ENCODE data around the gene STAT4.
A peak's percentile ranks its signal among the peaks of the same experiment; 100 is the strongest.
"Not testable (repeated sequence)": the region's sequence is repeated elsewhere in the genome, so short reads cannot be mapped to it uniquely, and the experiment has no call there.

STAT4 gene

GRCh38 chr2:191013932-191014652 lies 136.7 kb downstream of the STAT4 start, which contains the start of gene STAT1:
STAT1 (minus strand) TSS chr2:191014171; CDS start chr2:191010003, 4,168 bp downstream.
- DNase-seq = peak; percentile 95

GRCh38 chr2:191013682-191013931 lies 137.2 kb downstream of the STAT4 start:
- no peak for DNase-seq

DNA sequence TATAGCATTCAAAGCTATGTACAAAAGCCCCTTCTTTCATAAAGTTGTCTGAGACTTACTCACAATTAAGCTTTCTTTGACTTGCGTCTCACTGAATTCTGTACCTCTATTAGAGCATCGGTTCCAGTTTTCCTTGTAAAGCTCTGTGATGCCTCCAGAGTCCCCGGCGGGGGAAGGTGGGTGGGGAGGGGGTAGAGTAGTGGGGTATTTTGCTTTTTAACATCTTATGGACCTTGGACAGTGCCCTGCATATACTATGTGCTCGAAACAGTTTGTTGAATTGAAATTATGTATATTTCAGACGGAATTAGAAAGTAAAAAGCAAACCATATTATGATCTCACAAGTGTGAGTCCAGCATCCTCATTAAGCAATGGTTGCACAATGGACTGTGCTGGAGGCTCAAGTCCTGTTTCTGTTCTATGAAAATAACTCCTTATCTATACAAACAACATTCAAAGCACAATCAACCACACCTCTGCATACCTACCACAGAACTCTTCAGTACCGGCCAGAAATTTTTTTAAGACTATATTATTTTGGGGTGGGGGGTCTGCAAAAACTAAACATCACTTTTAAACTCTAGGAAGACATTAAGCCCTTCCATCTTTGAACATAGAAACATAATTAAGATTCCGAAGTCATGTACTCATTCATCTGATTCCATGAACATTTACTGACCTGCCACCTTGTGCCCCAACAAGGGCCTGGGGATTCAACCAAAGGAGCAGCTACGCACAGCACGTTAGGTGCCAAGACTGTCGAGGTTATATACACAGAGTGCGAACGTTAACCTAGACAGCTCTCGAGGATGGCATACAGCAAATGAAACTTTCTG lies 137.7 kb downstream of the STAT4 start:
- no peak for DNase-seq

DNA sequence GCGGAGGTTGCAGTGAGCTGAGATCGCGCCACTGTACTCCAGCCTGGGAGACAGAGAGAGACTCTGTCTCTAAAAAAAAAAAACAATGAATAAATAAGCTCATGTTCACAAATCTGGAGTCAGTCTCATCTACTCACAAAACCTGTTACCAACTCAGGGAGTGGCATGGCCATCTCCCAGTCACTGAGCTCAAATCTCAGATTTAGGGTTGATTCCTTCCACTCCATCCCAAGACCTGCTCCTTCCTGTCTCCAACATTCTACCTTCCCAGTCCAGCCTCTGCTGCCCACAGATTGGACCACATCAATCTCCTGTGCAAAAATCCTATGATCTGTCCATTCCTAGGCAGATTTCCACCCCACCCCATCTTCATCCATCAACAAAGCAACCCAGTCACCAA lies 138.4 kb downstream of the STAT4 start:
- DNase-seq = no peak

GRCh38 chr2:191010887-191011885 lies 139.6 kb downstream of the STAT4 start:
- DNase-seq = no peak

GRCh38 chr2:191009541-191010374 lies 141.0 kb downstream of the STAT4 start:
- peak; percentile 46 for DNase-seq

DNA sequence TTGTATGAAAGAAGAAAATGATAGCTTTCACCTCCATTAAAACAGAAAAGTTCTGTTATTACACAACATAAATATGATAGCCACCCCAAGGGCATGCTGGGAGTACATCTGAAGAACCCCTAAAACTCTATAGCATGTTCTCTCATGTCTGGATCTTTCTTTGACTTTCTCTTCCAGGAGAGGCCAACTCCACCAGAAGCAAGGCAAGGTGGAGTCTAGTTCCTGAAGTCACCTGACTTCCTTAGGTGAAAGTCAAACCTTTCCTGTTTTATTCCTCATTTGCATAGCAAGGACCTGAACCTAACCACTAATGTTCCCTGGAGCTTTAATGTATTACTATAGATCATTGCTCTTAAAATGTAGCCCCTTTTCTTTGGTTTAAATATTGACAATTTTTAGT lies 142.5 kb downstream of the STAT4 start:
- no peak for DNase-seq

DNA sequence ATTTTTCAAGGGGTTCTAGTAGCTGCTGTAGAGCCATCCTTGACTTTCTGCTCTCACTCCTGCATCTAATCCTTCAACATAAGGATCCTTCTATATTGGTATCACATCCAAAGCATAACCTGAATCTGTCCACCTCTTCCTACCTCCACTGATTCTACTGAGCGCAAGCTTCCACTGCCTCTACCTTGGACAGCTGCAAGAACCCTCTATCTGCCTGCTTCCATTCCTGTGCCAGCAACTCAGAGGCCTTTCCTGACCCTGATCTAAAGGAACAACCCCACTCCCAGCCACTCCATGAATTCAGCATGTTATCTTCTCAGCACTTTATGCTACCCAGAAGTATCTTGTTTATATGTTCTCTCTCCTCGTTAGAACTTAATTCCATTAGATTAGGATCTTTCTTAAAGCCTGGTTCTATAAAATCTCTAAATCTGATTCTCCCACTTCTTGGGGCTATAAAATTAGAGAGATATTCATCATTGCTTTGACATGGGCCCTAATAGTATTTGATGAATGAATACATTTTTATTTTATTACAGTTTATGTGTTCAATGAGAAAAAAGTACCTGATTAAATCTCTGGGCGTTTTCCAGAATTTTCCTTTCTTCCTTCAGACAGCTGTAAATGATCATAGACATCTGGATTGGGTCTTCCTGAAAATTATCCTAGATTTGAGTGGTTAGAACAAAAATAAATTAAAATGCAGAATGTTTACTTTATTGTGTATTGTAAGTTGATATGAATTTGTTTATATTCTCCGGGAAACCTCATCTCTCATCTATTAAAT lies 143.6 kb downstream of the STAT4 start:
- DNase-seq = no peak

- DNase-seq = no peak
Measured at GRCh38 chr2:191006297-191006696, 144.5 kb downstream of the STAT4 start.

- no peak for DNase-seq
Measured at GRCh38 chr2:191003405-191004309, 147.1 kb downstream of the STAT4 start.

- no peak for DNase-seq
Measured at GRCh38 chr2:191001624-191002023, 149.2 kb downstream of the STAT4 start.

DNA sequence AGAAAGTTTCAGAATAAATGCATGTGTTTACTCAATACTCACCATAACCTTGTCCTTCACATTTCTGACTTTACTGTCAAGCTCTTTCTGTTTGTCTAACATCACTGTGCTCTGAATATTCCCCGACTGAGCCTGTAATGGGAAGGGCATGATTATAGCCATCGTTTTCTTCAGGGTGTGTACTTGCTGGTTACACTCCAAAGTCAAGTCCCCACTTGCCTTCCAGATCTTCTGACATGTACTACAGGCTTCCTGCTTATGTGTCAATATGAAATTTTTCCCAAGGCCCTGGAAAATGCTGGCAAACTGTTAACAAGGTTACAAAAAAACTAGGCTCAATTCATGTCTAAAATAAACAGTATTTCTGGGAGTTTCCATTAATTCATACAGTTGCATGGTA lies 149.8 kb downstream of the STAT4 start:
- no peak for DNase-seq

GRCh38 chr2:190999949-191000665 lies 150.7 kb downstream of the STAT4 start:
- no peak for DNase-seq

DNA sequence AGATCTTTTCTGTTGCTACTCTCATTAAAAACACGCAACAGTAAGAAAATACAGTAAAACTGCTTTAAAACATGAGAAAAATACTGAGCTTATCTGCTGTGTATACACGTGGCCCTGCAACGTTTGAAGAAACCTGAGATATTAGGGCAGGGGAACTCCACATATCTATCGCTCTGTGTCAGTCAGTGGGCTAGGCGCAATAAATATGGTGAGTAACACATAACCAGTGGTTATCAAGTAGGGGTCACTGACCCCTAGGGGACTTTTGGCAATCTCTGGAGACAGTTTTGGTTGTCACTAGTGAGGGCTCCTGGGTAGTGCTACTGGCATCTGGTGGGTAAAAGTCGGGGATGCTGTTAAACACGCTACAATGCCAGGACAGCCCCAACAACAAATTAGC lies 151.7 kb downstream of the STAT4 start:
- DNase-seq = no peak

- no peak for DNase-seq
Measured at GRCh38 chr2:190997526-190998113, 153.2 kb downstream of the STAT4 start.

- DNase-seq = no peak
Measured at GRCh38 chr2:190996947-190997346, 153.8 kb downstream of the STAT4 start.

DNA sequence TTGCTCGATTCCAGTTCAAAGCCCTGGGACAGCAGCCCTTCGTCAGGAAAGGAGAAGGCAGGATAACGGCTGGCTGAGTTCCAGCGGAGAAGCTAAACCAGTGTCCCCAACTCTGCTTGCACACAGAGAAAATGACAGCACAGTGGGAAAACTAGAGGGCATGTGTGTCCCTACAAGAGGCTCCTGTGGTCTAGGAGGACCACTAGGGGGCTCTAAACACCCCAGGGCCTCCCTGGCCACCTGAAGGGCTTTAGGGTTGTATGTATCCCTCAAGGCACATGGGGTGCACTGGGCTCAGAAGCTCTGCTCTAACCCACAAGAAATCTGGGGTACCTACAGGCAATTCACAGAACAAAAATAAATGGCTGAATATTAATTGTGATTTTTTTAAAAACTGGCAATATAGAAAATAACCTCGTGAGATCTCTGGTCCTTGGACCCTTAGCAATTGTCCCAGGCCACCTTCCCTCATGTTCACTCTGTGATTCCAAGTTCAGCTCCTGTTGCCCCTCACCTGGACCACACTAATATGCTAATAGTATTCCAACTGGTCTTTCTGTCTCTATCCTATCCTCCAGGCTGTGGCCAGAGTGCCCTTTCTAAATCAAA lies 154.4 kb downstream of the STAT4 start:
- DNase-seq = peak; percentile 52

- not testable (repeated sequence) for DNase-seq
Measured at GRCh38 chr2:190995315-190995714, 155.5 kb downstream of the STAT4 start.
